ENCODE results near the gene SOX30. TPM values are rescaled to one million over a fixed set of nuclear protein-coding genes. Genes with fewer than 3 reads are reported as not detected.
A peak's percentile ranks its signal among the peaks of the same experiment; 100 is the strongest.

SOX30 gene
- total and polyA plus RNA-seq, 2 experiments from 2014 or later: not detected

- DNase-seq (ENCODE audit: low spot score): no peak
- Histone ChIP-seq H3K27me3 (no peaks in the 10 kb centered on the region), H3K9me2 (replicated peaks; ENCODE audit: insufficient read depth) (no peaks in the 10 kb centered on the region), H3K4me3 (no peak overlapping the region), H3K4me2 (no peak overlapping the region), H3K36me3 (replicated peaks; ENCODE audit: insufficient read depth, low read depth) (no peaks in the 10 kb centered on the region), H3K27ac (no peak overlapping the region), H4K20me1 (ENCODE audit: insufficient read depth, poor library complexity, severe bottlenecking) (no peaks in the 10 kb centered on the region), H2AFZ (no peak overlapping the region), H3K4me1 (ENCODE audit: insufficient read depth) (no peaks in the 10 kb centered on the region), H3K79me2 (no peaks in the 10 kb centered on the region), H3K9me3 (ENCODE audit: low read depth) (no peaks in the 10 kb centered on the region)
- TF ChIP-seq EZH2 (IDR thresholded peaks at IDR 0.05; ENCODE audit: borderline replicate concordance): no peak
Observed at GRCh38 chr5:157620776-157621175, 31.5 kb downstream of the SOX30 start.

- no peak overlapping the region for H3K4me3 ChIP-seq
- H3K4me2 ChIP-seq: no peak overlapping the region
- no peak overlapping the region for H3K27ac ChIP-seq
- H3K9me3 ChIP-seq (ENCODE audit: low read depth): no peaks in the 10 kb centered on the region
- no peaks in the 10 kb centered on the region for H3K27me3 ChIP-seq
- no peaks in the 10 kb centered on the region for H4K20me1 ChIP-seq (ENCODE audit: insufficient read depth, poor library complexity, severe bottlenecking)
- TF ChIP-seq EZH2 (IDR thresholded peaks at IDR 0.05; ENCODE audit: borderline replicate concordance) (no peak), EZH2phosphoT487 (IDR thresholded peaks at IDR 0.05; ENCODE audit: low read depth, severe bottlenecking, unreplicated experiment) (no peak), CTCF (IDR thresholded peaks at IDR 0.05; ENCODE audit: poor library complexity) (no peak)
- no peaks in the 10 kb centered on the region for H3K36me3 ChIP-seq (replicated peaks; ENCODE audit: insufficient read depth, low read depth)
- no peaks in the 10 kb centered on the region for H3K79me2 ChIP-seq
- no peak overlapping the region for H2AFZ ChIP-seq
- no peaks in the 10 kb centered on the region for H3K9me2 ChIP-seq (replicated peaks; ENCODE audit: insufficient read depth)
- DNase-seq (ENCODE audit: low spot score): no peak
- WGBS (ENCODE audit: low lambda C conversion rate, missing lambda C conversion rate): 96% methylated on average over 8 of the region's 8 CpGs
- peaks cover 5% of the 10 kb centered on the region for H3K4me1 ChIP-seq (ENCODE audit: insufficient read depth)
Observed at GRCh38 chr5:157618191-157618765, 34.0 kb downstream of the SOX30 start.

GRCh38 chr5:157616785-157617184 lies 35.5 kb downstream of the SOX30 start:
- no peaks in the 10 kb centered on the region for H3K9me2 ChIP-seq (replicated peaks; ENCODE audit: insufficient read depth)
- 82% methylated on average over 4 of the region's 4 CpGs for WGBS (ENCODE audit: low lambda C conversion rate, missing lambda C conversion rate)
- H2AFZ ChIP-seq: no peak overlapping the region
- peaks cover 12% of the 10 kb centered on the region for H3K4me1 ChIP-seq (ENCODE audit: insufficient read depth)
- no peak overlapping the region for H3K4me2 ChIP-seq
- H3K27ac ChIP-seq: no peak overlapping the region
- DNase-seq (ENCODE audit: low spot score): no peak
- TF ChIP-seq EZH2 (IDR thresholded peaks at IDR 0.05; ENCODE audit: borderline replicate concordance) (no peak), EZH2phosphoT487 (IDR thresholded peaks at IDR 0.05; ENCODE audit: low read depth, severe bottlenecking, unreplicated experiment) (no peak)
- H3K36me3 ChIP-seq (replicated peaks; ENCODE audit: insufficient read depth, low read depth): no peaks in the 10 kb centered on the region
- H3K4me3 ChIP-seq: no peak overlapping the region
- no peaks in the 10 kb centered on the region for H3K27me3 ChIP-seq
- H3K79me2 ChIP-seq: no peaks in the 10 kb centered on the region
- H4K20me1 ChIP-seq (ENCODE audit: insufficient read depth, poor library complexity, severe bottlenecking): no peaks in the 10 kb centered on the region
- H3K9me3 ChIP-seq (ENCODE audit: low read depth): no peaks in the 10 kb centered on the region

GRCh38 chr5:157613385-157614245 lies 38.6 kb downstream of the SOX30 start:
- DNase-seq (ENCODE audit: low spot score): no peak
- H3K9me2 ChIP-seq (replicated peaks; ENCODE audit: insufficient read depth): no peaks in the 10 kb centered on the region
- 75% methylated on average over 11 of the region's 11 CpGs for WGBS (ENCODE audit: low lambda C conversion rate, missing lambda C conversion rate)
- H3K27me3 ChIP-seq: no peaks in the 10 kb centered on the region
- H3K4me1 ChIP-seq (ENCODE audit: insufficient read depth): peaks cover 12% of the 10 kb centered on the region
- TF ChIP-seq EZH2phosphoT487 (IDR thresholded peaks at IDR 0.05; ENCODE audit: low read depth, severe bottlenecking, unreplicated experiment) (no peak), CTCF (IDR thresholded peaks at IDR 0.05; ENCODE audit: poor library complexity) (no peak), EZH2 (IDR thresholded peaks at IDR 0.05; ENCODE audit: borderline replicate concordance) (no peak)
- H3K4me2 ChIP-seq: no peak overlapping the region
- no peak overlapping the region for H2AFZ ChIP-seq
- no peaks in the 10 kb centered on the region for H3K79me2 ChIP-seq
- H3K9me3 ChIP-seq (ENCODE audit: low read depth): no peaks in the 10 kb centered on the region
- H3K27ac ChIP-seq: peak overlapping the region; percentile 22
- H4K20me1 ChIP-seq (ENCODE audit: insufficient read depth, poor library complexity, severe bottlenecking): no peaks in the 10 kb centered on the region
- no peak overlapping the region for H3K4me3 ChIP-seq
- H3K36me3 ChIP-seq (replicated peaks; ENCODE audit: insufficient read depth, low read depth): no peaks in the 10 kb centered on the region

Data from hepatocyte (in vitro differentiated cells).